HG03439 (cell line): ENCODE data around the gene TAF11L2.
"Not testable (repeated sequence)": the region's sequence is repeated elsewhere in the genome, so short reads cannot be mapped to it uniquely, and the experiment has no call there.

Experiments
- ATAC-seq: cut with Tn5 transposase; IDR thresholded peaks from one replicate; pipeline ENCODE4 v1.9.1; 2021; ENCODE audit warnings: mild to moderate bottlenecking, moderate library complexity; ENCODE audit not compliant: unreplicated experiment

TAF11L2 gene

DNA sequence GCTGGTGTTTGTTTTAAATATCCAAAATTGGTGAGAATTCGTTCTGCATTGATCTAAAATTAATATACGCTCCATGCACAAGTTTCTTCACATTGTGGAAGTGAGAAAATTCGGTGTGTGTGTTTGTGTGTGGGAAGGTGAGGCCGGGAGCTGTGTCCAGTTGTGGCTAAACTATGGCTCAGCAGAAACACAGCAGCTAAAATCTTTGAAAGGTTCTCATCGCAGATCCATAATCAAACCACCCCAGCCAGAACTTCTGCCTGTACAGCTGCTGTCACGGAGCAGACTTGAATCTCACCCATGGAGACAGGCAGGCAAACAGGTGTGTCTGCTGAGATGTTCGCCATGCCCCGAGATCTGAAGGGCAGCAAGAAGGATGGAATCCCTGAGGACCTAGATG is at the start of gene TAF11L2:
TSS of gene TAF11L2 (plus strand) at position 301 of the 400 bp plus-strand sequence.
- not testable (repeated sequence) for ATAC-seq

DNA sequence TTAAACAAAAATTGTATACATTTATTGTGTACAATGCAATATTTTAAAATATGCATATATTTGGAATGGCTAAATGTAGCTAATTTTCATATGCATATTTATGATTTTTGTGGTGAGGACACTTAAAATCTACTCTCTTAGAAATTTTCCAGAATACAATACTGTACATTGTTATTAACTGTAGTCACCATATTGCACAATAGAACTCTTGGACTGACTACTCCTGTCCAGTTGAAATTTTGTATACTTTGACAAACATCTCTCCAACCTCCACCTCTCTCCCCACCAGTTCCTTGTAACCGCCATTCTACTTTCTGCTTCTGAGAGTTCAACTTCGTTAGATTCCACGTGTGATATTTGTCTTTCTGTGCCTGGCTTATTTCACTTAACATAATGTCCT is 49.2 kb upstream of the TAF11L2 start:
- no peak for ATAC-seq

DNA sequence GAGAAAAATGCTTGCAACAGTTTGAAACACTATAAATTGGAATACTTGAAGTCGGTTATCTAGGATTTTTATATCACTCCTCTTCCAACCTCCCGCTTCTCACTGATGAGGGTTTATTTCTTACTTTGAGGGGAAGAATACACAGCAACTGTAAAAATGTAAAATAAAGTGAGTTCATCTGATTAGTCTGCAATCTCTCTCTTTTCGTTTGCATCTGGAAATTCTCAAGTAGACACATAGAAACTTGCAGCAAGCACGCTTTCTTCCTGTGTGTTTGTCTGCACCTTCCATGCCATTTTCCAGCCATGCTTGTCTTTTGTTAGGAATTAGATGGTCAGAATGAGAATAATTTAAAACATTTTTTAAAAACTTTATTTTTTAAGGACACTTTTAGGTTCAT is 45.1 kb upstream of the TAF11L2 start:
- ATAC-seq = no peak

DNA sequence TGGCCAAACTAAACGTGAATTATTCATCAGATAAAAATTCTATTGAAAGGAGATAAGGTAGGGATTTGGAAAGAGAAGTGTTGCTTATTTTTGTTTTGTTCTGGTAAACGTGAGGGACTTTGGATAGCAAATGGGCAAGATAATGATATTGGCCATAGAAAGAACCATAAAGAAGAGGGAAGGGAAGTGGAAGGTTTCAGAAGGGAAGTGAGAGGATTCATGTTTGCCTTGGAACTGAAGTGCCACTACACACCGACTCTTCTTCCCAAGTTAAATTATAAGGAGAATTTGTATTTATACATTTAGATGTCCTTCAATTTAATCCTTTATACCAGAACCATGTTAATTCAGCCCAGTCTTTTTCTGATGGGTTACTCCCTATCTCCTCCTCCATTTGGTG is 42.1 kb upstream of the TAF11L2 start:
- ATAC-seq = no peak

DNA sequence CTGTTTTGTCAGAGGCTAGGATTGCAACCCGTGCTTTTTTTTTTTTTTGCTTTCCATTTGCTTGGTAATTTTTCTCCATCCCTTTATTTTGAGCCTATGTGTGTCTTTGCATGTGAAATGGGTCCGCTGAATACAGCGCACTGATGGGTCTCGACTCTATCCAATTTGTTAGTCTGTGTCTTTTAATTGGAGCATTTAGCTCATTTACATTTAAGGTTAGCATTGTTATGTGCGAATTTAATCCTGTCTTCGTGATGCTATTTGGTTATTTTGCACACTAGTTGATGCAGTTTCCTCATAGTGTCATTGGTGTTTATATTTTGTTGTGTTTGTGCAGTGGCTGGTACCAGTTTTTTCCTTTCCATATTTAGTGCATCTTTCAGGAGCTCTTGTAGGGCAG is 36.2 kb upstream of the TAF11L2 start:
- no peak for ATAC-seq

DNA sequence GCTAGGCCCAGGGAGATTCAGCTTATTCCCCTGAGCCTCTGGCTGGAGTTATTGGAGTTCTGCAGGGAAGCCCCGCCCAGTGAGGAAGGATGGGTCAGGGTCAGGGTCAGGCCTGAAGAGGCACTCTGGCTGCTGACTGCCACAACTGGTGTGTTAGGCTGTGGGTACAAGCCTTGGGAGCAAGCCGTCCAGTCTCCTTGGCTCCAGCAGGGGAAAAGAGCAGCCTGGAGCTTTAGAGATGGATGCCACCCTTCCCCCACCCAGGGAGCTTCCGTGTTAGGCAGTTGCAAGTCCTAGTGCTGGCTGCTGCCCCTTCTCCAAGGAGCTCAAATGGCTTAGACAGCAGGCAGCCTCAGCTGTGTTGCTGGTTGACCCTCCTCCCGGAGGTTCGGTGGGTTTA is 34.4 kb upstream of the TAF11L2 start:
- ATAC-seq = no peak

DNA sequence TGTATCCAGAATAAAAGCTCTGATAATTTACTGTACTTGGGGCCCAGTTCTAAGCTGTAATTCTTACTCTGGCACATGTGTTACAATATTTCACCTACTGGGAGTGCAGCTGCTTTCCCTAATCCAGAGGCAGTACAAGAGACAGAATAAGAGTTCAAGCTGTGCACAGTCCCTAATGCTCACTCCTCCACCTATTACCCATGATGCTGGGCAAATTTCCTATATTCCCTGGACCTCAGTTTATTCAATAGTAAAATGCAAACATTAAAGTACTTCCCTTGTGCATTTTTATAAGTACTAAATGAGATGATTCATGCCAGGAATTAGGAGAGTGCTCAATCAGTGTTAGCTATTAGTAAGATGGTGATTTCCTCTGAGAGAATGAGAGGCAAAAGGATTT is 28.0 kb upstream of the TAF11L2 start:
- ATAC-seq = no peak

DNA sequence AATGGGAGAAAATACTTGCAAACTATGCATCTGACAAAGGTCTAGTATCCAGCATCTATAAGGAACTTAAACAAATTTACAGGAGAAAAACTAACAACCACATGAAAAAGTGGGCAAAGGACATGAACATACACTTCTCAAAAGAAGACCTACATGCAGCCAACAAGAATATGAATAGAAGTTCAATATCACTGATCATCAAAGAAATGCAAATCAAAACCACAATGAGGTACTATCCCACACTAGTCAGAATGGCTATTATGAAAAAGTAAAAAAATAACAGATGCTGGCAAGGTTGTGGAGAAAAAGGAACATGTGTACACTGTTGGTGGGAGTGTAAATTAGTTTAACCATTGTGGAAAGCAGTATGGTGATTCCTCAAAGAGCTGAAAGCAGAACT is 23.0 kb upstream of the TAF11L2 start:
- not testable (repeated sequence) for ATAC-seq

DNA sequence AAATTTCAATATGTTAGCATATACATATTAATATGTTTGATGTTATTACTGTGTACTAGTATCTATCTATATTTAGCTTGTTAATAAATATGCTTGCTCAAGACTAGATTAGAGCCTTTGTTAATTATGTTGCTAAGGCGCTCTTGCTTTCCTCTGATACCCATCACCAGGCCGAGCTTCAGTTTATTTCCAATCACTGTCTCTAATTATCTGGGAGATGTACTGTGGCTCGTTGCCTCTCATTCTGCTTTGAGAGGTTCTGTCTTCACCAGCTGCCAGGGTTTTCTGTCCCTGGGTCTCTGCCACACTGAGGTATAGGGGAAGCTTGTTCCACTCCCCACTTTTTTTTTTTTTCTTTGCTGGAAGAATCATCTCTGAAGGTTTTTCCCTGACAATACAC is 21.0 kb upstream of the TAF11L2 start:
- no peak for ATAC-seq

DNA sequence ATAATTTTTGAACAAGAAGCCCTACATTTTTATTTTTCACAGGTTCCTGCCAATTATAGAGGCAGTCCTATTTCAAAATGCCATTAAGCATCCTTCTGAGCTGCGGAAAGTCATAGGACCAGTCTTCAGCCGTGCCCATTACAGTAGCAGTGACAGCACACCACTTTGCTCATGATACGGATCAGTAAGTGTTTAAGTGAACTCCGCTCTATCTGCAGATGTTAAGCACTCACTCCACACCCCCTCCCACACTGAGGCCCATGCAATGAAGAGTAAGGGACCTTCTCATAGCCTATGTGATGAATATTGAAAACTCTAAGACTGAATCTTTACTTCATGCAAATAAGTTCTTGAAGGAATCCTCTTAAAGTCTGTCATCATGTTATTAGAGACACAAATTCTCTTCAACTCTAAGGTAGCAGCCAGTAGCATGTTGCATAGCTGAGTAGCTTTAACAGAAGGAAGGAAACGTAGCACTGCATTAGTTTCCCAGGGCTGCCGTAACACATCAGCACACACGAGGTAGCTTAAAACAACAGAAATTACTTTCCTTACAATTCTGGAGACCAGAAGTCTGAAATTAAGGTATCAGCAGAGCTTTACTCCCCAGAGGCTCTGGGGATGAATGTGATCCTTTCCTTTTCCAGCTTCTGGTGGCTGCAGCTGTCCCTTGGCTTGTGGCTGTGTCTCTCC is 20.3 kb upstream of the TAF11L2 start:
- no peak for ATAC-seq

DNA sequence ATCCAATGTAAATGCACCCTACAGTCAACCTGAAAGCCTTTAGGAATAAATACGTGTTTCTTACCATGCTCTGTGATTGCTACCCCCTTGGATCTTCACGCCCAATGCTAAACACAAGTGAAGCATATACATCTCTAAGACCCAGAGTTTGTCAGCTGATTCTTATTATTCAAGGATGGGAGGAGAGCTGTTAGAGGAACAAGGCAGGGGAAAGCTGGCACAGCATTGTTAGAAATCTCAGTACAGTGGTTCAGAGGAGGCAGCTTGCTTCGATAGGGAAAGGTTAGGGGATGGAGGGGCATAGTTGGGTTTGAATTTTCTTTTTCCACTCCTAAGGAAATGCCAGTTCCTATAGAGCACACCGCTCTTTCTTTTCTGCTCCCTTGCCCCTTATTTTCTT is 16.7 kb upstream of the TAF11L2 start:
- no peak for ATAC-seq

DNA sequence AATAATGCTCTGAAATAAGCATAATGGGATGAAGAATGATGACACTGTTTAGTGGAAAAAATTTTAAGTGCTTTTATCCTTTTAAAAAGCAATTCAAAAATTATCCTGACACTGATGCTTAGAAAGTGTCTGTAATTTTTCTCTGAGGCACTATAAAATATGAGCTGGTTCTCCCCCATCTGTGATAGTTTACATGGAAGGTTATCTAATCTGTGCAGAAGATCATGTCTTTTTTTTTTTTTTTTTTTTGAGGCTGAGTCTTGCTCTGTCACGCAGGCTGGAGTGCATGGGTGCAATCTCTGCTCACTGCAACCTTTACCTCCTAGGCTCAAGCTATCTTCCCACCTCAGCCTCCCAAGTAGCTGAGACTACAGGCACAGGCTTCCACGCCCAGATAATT is 15.2 kb upstream of the TAF11L2 start:
- ATAC-seq = no peak

DNA sequence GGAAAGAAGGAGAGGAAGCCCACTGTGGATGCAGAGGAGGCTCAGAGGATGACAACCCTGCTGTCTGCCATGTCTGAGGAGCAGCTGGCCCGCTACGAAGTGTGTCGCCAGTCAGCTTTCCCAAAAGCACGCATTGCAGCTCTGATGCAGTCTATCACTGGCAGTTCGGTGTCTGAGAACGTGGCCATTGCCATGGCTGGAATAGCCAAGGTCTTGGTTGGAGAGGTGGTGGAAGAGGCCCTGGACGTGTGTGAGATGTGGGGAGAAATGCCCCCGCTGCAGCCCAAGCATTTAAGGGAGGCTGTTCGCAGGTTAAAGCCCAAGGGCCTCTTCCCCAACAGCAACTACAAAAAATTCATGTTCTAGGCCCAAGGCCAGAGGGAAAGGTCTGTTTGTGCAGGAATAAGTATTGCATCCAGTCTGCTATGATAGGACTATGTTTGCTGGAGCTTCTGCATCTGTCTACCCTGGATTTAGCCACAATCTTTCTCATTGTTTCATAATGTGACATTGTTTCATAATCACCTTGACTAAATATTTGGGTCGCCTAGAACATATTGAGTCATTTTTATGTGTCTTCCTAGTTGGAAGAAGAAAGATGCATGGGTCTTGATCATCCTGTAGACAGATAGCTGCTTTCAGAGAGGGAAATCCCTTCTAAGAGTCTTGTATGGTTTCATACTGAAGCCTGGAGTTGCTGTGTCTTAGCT is 11.4 kb upstream of the TAF11L2 start:
- not testable (repeated sequence) for ATAC-seq

DNA sequence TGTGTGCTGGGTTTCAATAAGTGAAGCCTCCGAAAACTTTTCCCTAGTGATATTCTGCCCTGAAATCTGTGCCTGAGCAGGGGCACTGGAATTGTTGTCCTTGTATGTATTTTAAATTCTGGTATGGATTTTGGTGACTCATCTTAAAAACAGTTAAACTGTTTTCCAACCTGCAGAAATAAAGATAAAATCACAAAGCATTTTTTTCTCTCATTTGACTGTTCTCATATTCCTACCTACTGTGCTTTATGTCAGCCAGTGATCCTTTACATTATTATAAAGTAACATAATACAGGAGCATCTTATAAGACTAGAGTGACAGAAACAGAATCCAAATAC is 10.9 kb upstream of the TAF11L2 start:
- no peak for ATAC-seq

DNA sequence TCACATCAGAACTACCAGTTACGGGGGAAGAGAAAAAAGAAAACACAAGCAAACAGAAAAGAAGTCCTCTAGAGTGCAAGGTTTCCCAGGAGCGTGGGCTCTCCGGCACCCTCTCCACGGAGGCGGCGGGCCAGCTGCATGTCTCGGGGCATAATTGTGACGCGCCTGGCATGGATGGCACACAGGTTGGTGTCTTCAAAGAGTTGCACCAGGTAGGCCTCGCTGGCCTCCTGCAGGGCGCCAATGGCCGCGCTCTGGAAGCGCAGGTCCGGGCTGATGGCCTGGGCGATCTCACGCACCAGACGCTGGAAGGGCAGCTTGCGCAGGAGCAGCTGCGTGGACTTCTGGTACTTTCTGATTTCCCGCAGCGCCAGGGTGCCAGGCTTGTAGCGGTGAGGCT is 6.8 kb upstream of the TAF11L2 start:
- ATAC-seq = not testable (repeated sequence)

DNA sequence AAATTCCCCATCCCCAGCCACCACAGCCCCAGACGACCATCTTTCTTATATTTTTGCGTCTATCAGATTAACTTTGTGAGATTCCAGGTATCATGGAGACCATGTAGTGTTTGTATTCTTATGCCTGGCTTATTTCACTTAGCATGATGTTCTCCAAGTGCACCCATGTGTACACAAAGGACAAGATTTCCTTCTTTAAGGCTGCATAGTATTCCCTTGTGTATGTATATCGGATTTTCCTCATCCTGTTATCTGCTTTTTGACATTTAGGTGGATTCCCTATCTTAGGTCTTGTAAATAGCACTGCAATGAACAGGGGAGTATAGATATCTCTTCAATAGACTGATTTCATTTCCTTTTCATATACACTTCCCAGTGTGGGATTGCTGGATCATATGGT is 5.3 kb upstream of the TAF11L2 start:
- no peak for ATAC-seq

DNA sequence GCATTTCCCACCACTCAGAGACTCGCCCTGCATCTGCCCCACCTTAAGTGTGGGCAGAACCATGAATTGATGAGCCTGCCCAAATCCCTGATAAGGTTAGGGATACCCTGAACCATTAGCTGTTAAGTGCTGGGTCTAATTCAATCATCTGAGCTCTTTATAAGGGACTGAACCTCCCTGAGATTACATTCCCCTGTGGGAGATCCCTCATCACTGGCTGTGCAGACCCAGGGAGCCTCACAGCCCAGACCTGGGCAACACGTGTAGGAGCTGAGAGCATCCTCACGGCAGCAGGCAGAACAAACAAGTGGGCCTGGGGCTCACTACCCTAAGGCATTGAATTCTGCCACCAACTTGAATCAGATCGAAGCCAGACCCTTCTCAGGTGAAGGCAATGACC is 585 bp upstream of the TAF11L2 start:
- no peak for ATAC-seq

DNA sequence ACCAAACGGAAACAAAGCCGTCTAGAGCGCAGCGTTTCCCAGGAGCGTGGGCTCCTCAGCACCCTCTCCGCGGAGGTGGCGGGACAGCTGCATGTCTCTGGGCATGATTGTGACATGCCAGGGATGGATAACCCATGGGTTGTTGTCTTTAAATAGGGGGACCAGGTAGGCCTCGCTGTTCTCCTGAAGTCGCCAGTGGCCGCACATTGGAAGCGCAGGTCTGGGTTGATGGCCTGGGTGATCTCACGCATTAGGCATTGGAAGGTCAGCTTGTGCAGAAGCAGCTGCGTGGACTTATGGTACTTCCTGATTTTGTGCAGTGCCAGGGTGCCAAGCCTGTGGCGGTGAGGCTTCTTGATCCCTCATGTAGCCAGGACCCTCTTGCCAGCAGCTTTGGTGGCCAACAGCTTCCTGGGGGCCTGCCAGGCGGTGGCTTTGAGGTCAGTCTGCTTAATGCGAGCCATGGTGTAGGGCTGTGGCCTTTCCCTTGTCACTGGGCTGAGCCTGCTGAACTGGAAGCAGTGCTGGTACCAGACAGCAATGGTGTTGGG is 13.8 kb downstream of the TAF11L2 start:
- no peak for ATAC-seq

DNA sequence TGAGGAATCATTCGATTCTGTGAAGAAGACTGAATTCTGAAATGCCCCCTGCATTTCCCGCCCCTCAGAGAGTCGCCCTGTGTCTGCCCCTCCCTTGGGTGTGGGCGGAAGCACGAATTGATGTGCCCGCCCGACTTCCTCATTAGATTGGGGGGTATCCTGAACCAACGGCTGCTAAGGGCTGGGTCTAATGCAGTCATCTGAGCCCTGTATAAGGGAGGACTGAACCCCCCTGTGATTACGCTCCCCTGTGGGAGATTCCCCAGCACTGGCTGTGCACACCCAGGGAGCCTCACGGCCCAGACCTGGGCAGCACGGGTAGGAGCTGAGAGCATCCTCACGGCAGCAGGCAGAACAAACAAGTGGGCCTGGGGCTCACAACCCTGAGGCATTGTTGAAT is 19.5 kb downstream of the TAF11L2 start:
- ATAC-seq = not testable (repeated sequence)

DNA sequence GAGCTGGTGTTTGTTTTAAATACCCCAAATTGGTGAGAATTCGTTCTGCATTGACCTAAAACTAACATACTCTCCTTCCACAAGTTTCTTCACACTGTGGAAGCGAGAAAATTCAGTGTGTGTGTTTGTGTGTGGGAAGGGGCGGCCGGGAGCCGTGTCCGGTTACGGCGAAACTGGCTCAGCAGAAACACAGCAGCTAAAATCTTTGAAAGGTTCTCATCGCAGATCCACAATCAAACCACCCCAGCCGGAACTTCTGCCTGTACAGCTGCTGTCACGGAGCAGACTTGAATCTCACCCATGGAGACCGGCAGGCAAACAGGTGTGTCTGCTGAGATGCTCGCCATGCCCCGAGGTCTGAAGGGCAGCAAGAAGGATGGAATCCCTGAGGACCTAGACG is 20.0 kb downstream of the TAF11L2 start, which contains the start of gene TAF11L3:
TSS of gene TAF11L3 (plus strand) at position 301 of the 400 bp plus-strand sequence.
- not testable (repeated sequence) for ATAC-seq

DNA sequence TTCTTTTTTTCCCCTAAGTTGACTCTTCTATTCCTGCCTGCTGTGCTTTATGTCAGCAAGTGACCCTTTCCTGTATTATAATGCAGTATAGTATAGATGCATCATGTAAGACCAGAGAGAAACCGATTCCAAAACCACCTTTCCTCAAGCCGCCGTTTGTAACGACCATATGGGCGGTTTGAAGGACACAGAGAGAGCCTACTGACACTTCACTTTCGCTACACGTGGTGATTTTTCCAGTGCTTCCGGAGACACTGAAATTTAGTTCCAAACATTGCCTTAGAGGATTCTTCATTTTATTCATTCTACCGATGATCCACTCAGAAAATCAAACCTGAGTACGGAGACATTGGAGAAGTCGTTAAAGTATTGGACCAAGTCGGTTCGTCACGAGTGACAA is 21.5 kb downstream of the TAF11L2 start:
- not testable (repeated sequence) for ATAC-seq

DNA sequence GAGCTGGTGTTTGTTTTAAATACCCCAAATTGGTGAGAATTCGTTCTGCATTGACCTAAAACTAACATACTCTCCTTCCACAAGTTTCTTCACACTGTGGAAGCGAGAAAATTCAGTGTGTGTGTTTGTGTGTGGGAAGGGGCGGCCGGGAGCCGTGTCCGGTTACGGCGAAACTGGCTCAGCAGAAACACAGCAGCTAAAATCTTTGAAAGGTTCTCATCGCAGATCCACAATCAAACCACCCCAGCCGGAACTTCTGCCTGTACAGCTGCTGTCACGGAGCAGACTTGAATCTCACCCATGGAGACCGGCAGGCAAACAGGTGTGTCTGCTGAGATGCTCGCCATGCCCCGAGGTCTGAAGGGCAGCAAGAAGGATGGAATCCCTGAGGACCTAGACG is 23.5 kb downstream of the TAF11L2 start, which contains the start of gene TAF11L4:
TSS of gene TAF11L4 (plus strand) at position 301 of the 400 bp plus-strand sequence.
- not testable (repeated sequence) for ATAC-seq
